Skeletal muscle satellite cell (primary cell): ENCODE measurements around the gene OTOG.
A peak's percentile ranks its signal among the peaks of the same experiment; 100 is the strongest.

Source experiments
- H3K27me3 ChIP-seq: 2 replicates; pipeline ENCODE4 v1.7.0; 2013; ENCODE audit warnings: low read length; ENCODE audit not compliant: control insufficient read depth, insufficient read depth
- H3K36me3 ChIP-seq: 2 replicates; pipeline ENCODE4 v1.7.0; 2013; ENCODE audit warnings: mild to moderate bottlenecking, control low read depth, low read length; ENCODE audit not compliant: insufficient read depth
- H3K4me1 ChIP-seq: 2 replicates; pipeline ENCODE4 v1.7.0; 2013; ENCODE audit warnings: low read length; ENCODE audit not compliant: control insufficient read depth, insufficient read depth
- H3K4me2 ChIP-seq: 2 replicates; pipeline ENCODE4 v1.7.0; 2013; ENCODE audit warnings: mild to moderate bottlenecking, low read length
- H3K4me3 ChIP-seq: 2 replicates; pipeline ENCODE4 v1.7.0; 2013; ENCODE audit warnings: low read length
- H3K9ac ChIP-seq: 2 replicates; pipeline ENCODE4 v1.7.0; 2013; ENCODE audit warnings: mild to moderate bottlenecking, low read depth, low read length, moderate library complexity
- H3K9me3 ChIP-seq: replicated peaks from 2 replicates; pipeline ENCODE4 v1.7.0; 2013; ENCODE audit warnings: mild to moderate bottlenecking, control low read depth, low read length

OTOG gene

DNA sequence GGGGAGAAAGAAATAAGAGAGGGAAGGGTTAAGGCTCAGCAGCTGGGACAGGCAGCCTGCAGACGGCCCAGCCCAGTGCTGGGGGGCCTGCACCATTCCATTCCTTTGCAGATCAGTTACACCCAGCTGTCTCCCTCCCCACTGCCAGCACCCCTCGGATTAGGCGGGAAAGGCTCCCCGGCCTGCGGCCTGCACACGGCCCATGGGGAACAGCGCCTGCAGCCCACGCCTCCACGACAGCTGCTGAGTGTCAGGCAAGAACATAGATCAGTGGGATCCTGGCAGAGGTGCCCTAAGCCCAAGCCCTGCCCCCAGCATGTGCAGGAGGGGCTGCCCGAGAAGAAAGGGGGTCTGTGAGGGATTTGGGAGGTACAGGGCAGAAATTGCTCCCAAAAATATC, 106.6 kb downstream of the OTOG start:
- H3K36me3 ChIP-seq: no peaks in the 10 kb centered on the region
- peaks cover 4% of the 10 kb centered on the region for H3K9me3 ChIP-seq
- H3K27me3 ChIP-seq: no peaks in the 10 kb centered on the region
- peak overlapping the region; percentile 20 for H3K9ac ChIP-seq
- H3K4me1 ChIP-seq: peaks cover 49% of the 10 kb centered on the region
- peak overlapping the region; percentile 18 for H3K4me2 ChIP-seq
- H3K4me3 ChIP-seq: no peak overlapping the region

DNA sequence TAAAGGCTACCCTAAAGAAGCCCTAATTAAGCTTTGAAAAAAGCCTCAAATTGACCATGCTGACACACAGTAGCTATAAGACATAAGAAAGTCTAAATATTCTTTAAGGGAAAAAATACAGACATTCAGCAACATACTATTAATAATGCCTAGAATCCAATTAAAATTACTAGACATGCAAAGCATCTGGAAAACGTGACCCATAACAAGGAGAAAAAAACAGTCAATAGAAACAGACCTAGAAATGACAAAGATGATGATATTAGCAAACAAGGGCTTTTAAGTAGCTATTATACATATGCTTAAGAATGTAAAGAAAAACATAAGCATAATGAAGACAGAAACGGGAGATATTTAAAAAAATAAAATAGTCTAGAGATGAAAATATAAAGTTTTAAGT, 108.6 kb downstream of the OTOG start:
- Histone ChIP-seq H3K36me3 (no peaks in the 10 kb centered on the region), H3K9ac (no peak overlapping the region), H3K4me1 (peaks cover 33% of the 10 kb centered on the region), H3K9me3 (peaks cover 4% of the 10 kb centered on the region), H3K4me3 (no peak overlapping the region), H3K4me2 (no peak overlapping the region), H3K27me3 (no peaks in the 10 kb centered on the region)

DNA sequence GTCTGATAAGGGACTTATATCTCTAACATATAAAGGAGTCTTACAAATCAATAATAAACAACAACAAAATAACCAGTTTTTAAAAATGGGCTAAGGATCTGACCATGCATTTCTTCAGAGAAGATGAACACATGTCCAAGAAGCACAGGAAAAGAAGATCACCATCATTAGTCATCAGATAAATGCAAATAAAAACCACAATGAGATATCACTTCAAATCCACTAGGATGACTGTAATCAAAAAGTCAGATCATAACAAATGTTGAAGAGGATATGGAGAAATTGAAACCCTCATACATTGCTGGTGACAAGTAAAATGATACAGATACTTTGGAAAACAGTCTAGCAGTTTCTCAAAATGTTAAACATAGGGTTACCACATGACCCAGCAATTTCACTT, 111.2 kb downstream of the OTOG start:
- no peaks in the 10 kb centered on the region for H3K27me3 ChIP-seq
- no peaks in the 10 kb centered on the region for H3K36me3 ChIP-seq
- no peak overlapping the region for H3K9ac ChIP-seq
- peak overlapping the region; percentile 0 for H3K4me2 ChIP-seq
- H3K4me3 ChIP-seq: no peak overlapping the region
- peaks cover 4% of the 10 kb centered on the region for H3K9me3 ChIP-seq
- peaks cover 8% of the 10 kb centered on the region for H3K4me1 ChIP-seq

DNA sequence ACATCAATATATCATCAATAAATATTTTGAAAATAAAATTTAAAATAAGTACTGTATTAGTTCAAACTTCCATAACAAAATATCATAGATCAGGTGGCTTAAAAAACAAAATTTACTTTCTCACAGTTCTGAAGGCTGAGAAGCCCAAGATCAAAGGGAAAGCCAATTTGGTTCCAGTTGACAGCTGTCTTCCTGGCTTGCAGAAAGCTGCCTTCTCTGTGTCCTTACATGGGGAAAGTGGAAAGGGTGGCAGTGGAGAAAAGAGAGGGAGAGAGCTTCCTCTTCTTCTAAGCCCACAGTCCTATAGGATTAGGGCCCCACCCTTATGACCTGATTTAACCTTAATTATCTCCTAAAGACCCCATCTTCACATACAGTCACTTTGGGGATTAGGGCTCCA, 121.1 kb downstream of the OTOG start:
- Histone ChIP-seq H3K9ac (no peak overlapping the region), H3K27me3 (no peaks in the 10 kb centered on the region), H3K4me1 (peaks cover 3% of the 10 kb centered on the region), H3K36me3 (no peaks in the 10 kb centered on the region), H3K4me2 (no peak overlapping the region), H3K9me3 (no peaks in the 10 kb centered on the region), H3K4me3 (no peak overlapping the region)

DNA sequence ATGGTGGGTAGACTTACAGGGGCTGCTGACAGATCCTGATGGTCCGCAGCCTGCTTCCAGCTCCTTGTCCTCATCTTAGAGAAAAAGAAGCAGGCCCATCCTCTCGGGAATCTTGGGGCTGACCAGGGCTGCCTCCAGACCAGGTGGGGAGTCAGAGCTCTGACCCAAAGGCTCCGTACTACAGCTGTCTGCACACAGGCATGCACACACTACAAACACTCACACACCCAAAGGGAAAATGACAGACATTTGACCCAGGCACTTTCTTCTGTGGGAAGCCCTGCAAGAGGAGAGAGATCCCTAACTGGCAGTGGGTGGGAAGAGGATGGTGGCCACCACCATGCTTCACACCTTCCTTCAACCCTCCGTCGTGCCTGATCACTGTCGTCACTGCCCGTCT, 125.4 kb downstream of the OTOG start:
- Histone ChIP-seq H3K9ac (no peak overlapping the region), H3K27me3 (no peaks in the 10 kb centered on the region), H3K4me1 (peaks cover 20% of the 10 kb centered on the region), H3K4me2 (no peak overlapping the region), H3K9me3 (no peaks in the 10 kb centered on the region), H3K36me3 (no peaks in the 10 kb centered on the region), H3K4me3 (no peak overlapping the region)

DNA sequence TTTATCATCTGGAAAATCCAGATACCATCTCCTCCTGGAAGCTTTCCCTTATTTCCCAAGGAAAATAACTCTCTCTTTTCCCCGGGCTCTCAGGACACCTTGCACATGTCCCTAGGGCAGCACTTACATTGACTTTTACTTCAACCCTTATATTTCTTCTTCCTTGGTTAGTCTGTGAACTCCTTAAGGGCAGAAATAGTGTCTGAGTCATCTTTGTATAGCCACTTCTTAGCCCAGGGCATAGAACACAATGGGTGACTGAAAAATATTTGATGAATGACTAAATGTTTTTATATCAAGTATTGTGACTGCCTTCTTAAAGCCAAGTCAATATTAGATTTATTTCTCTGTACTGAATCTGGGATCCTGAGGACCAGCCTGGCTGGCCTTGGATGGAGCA, 126.9 kb downstream of the OTOG start:
- peak overlapping the region; percentile 27 for H3K4me3 ChIP-seq
- no peaks in the 10 kb centered on the region for H3K27me3 ChIP-seq
- H3K36me3 ChIP-seq: no peaks in the 10 kb centered on the region
- H3K9me3 ChIP-seq: no peaks in the 10 kb centered on the region
- peaks cover 20% of the 10 kb centered on the region for H3K4me1 ChIP-seq
- H3K4me2 ChIP-seq: peak overlapping the region; percentile 55
- no peak overlapping the region for H3K9ac ChIP-seq

DNA sequence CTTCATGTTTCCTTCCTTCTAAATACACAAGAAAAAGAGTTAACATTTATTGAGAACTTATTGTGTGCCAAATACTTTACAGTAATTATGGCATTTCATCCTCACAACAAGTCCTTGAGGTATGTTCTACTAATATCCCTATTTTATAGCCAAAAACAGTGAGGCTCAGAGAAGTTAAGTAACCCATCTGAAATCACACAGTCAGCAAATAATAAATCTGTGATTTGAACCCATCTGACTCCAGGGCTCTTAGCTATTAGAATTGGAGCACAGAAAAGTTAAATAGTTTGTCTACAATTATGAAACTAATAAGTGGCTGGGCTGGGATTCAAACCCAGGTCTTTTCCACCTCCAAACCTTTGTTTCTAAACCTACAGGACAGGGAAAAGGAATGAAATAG, 135.8 kb downstream of the OTOG start:
- Histone ChIP-seq H3K9ac (peak overlapping the region; percentile 30), H3K4me3 (no peak overlapping the region), H3K4me1 (peaks cover 28% of the 10 kb centered on the region), H3K36me3 (no peaks in the 10 kb centered on the region), H3K27me3 (no peaks in the 10 kb centered on the region), H3K9me3 (no peaks in the 10 kb centered on the region), H3K4me2 (peak overlapping the region; percentile 41)

DNA sequence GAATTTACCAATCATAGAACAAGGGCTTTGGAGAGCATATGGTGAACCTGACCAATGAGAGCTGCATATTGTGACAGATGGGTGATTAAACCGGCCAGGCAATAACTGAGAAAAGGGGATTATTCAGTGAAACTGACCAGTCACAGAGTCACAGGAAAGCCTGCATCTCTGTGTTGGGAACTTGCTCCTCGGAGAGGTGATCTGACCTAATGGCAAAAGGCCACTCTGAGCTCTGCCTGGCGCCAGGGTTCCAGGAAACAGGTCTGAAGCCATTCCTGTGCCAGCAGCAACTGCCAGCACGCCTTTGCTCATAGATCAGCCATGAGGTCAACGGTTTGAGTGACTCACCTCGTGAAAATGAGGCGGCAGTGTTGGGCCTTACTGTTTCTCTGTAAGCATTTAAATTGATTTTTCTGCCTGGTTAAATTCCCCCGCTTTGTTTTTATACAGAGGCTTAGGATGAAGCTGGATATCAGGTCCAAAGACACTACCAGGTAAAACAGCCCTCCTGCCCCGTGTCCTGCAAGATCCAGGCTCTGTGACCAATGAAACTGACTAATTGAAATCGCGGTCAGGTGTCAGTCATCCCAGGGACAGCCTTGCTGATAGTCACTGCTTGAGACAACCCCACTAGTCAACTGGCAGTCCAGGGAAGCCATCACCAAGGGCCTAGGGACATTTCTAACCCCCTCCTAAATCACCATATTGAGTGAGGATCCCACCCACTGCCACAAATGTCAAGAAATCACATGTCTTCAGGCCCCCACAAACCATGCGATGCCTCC, 136.5 kb downstream of the OTOG start:
- Histone ChIP-seq H3K9ac (peak overlapping the region; percentile 59), H3K4me3 (peak overlapping the region; percentile 15), H3K4me1 (peaks cover 36% of the 10 kb centered on the region), H3K27me3 (no peaks in the 10 kb centered on the region), H3K9me3 (no peaks in the 10 kb centered on the region), H3K4me2 (peak overlapping the region; percentile 41), H3K36me3 (no peaks in the 10 kb centered on the region)

DNA sequence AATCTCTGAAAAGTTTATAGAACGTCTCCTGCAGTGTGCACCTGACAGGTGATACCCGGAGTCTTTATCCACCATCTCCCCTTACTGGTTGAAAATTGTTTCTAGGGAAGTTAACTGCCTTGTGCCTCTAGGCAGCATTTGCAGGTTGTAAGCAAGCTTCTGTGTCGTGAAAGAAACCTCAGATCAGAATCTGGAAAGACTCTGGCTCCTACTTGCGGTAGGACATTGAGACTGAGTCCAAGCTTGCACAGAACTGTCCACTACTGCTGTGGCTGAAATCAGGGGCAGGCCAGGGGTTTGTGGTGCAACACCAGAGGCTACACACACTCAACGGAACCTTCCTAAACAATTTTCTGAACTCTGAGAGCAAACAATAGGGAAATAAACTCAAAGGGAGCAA, 137.5 kb downstream of the OTOG start:
- Histone ChIP-seq H3K9me3 (no peaks in the 10 kb centered on the region), H3K36me3 (no peaks in the 10 kb centered on the region), H3K27me3 (no peaks in the 10 kb centered on the region), H3K9ac (no peak overlapping the region), H3K4me1 (peaks cover 40% of the 10 kb centered on the region), H3K4me3 (no peak overlapping the region), H3K4me2 (no peak overlapping the region)

DNA sequence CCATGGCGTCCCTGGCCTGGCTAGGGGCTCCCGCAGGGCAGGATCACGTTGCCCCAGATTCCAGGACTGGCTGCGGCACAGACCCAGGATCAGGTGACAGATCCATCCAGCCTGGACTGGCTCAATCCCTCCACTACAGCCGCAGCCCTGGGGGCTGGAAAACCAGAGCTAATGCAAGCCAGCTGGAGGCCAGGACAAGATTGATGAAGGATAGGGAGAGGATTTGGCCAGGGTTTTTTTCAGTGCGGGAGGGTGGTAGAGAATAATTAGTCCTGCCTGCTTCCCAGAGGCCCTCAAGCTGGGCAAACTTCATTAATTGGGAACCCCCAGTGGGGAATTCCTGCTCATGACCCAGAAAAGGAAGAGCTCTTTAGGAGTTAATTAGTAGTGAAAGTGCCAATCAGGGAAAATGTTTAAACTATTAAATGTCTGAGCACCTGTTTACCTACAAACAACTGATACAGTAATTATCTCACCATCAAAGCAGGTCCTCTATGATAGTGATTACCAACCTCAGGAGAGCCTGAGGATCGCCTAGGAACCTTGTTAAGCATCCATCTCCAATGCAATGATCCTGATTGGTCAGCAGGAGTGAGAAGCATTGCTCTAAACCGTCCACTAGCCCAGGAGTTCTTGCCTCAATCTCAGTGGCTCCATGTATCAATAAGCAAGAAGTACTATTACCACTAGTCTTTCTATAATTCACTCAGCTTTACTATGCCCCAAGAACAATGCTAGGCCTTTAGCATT, 139.3 kb downstream of the OTOG start:
- Histone ChIP-seq H3K4me1 (peaks cover 40% of the 10 kb centered on the region), H3K4me3 (no peak overlapping the region), H3K36me3 (no peaks in the 10 kb centered on the region), H3K9ac (no peak overlapping the region), H3K27me3 (no peaks in the 10 kb centered on the region), H3K9me3 (no peaks in the 10 kb centered on the region), H3K4me2 (no peak overlapping the region)

DNA sequence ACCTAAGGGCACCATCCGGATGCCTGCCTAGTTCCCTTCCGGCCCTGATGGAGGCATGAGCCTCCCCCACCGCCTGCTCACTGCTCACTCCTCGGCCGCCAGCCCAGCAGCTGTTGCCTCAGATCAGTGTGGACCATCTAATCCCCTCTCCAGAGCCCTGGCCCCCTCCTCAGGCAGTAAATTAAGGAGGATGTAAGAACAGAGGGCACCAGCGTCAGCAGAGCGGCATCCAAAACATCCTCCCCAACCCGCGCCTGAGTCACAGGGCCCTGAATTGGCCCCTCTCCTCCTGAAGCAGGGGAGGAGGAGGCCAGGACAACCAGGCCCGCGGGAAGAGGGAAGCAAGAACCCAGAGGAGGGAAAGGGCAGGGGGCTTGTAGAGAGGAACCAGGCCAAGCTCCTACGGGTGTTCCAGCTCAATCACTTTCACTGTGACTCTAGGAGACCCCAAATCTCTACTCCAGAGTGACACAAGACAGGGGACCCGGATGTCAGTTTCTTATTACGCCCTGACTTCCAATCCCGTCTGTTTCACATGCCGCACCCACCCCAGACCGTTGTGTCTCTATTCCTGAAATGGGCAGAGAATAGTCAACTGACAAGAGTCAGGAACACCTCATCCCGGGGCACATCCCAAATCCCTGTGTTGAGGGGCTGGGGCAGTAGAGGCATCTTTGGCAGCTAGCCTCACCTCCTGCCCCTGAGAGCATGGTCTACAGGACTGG, 141.0 kb downstream of the OTOG start:
- Histone ChIP-seq H3K4me3 (peak overlapping the region; percentile 35), H3K4me2 (peak overlapping the region; percentile 45), H3K27me3 (no peaks in the 10 kb centered on the region), H3K9ac (peak overlapping the region; percentile 75), H3K9me3 (no peaks in the 10 kb centered on the region), H3K4me1 (peaks cover 35% of the 10 kb centered on the region), H3K36me3 (no peaks in the 10 kb centered on the region)
